GM10266 (cell line): Measurements from ENCODE around the gene TEX29.

ENCODE experiments used
- DNase-seq: peaks from one replicate; pipeline ENCODE4 v3.0.0; 2012; ENCODE audit errors: extremely low spot score
- CTCF ChIP-seq: IDR thresholded peaks from 2 replicates; pipeline ENCODE4 v1.5.1; 2012; ENCODE audit warnings: mild to moderate bottlenecking, low read depth; ENCODE audit not compliant: control insufficient read depth, insufficient read depth; ENCODE audit errors: missing control alignments

TEX29 gene

GRCh38 chr13:111330066-111330610 is 9.7 kb downstream of the TEX29 start:
- no peak for DNase-seq
- no peak for TF ChIP-seq CTCF

- TF ChIP-seq CTCF: no peak
- no peak for DNase-seq
Observed at GRCh38 chr13:111335298-111335697, 14.9 kb downstream of the TEX29 start.

GRCh38 chr13:111336666-111337065 is 16.2 kb downstream of the TEX29 start:
- TF ChIP-seq CTCF: no peak

GRCh38 chr13:111337206-111337605 is 16.8 kb downstream of the TEX29 start:
- TF ChIP-seq CTCF: no peak
- DNase-seq: no peak

More at GRCh38 chr13:111336666-111337065, 16.2 kb downstream of the TEX29 start:
- no peak for DNase-seq

- no peak for DNase-seq
- no peak for TF ChIP-seq CTCF
Observed at GRCh38 chr13:111337741-111338140, 17.3 kb downstream of the TEX29 start.

- no peak for DNase-seq
- TF ChIP-seq CTCF: no peak
Observed at GRCh38 chr13:111338841-111339240, 18.4 kb downstream of the TEX29 start.

- no peak for DNase-seq
- no peak for TF ChIP-seq CTCF
Observed at GRCh38 chr13:111339366-111340143, 19.1 kb downstream of the TEX29 start.
